ENCODE data around the gene VTI1A. TPM values are rescaled to one million over a fixed set of nuclear protein-coding genes. Genes with fewer than 3 reads are reported as not detected.

The VTI1A gene
- total and polyA plus RNA-seq, 2 of the 13 experiments (the other 11 are each of a cell fraction or from before 2014, with no cell fraction given): 11.7 to 32.7 TPM

GRCh38 chr10:112695539-112695938 lies 248.5 kb downstream of the VTI1A start (continued):
- TF ChIP-seq, protein P1, sequence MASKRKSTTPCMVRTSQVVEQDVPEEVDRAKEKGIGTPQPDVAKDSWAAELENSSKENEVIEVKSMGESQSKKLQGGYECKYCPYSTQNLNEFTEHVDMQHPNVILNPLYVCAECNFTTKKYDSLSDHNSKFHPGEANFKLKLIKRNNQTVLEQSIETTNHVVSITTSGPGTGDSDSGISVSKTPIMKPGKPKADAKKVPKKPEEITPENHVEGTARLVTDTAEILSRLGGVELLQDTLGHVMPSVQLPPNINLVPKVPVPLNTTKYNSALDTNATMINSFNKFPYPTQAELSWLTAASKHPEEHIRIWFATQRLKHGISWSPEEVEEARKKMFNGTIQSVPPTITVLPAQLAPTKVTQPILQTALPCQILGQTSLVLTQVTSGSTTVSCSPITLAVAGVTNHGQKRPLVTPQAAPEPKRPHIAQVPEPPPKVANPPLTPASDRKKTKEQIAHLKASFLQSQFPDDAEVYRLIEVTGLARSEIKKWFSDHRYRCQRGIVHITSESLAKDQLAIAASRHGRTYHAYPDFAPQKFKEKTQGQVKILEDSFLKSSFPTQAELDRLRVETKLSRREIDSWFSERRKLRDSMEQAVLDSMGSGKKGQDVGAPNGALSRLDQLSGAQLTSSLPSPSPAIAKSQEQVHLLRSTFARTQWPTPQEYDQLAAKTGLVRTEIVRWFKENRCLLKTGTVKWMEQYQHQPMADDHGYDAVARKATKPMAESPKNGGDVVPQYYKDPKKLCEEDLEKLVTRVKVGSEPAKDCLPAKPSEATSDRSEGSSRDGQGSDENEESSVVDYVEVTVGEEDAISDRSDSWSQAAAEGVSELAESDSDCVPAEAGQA (IDR thresholded peaks at IDR 0.05; ENCODE audit: low read depth): peak; percentile 62; the same call in 1 of the 2 replicates
- TF ChIP-seq, protein P1 (CRISPR knock-in tag; IDR thresholded peaks at IDR 0.05; ENCODE audit: borderline replicate concordance): no peak
- no peak for TF ChIP-seq THAP9 (CRISPR knock-in tag; IDR thresholded peaks at IDR 0.05; ENCODE audit: borderline replicate concordance)
- TF ChIP-seq GATAD2A (CRISPR knock-in tag; IDR thresholded peaks at IDR 0.05): peak; percentile 91
- peak; percentile 38; the same call in 1 of the 2 replicates for TF ChIP-seq NR2F6 (IDR thresholded peaks at IDR 0.05)
- TF ChIP-seq NR2F6 (CRISPR knock-in tag; IDR thresholded peaks at IDR 0.05): peak; percentile 61; the same call in 1 of the 2 replicates
- no peak for TF ChIP-seq PREB (CRISPR knock-in tag; IDR thresholded peaks at IDR 0.05)
- no peak for TF ChIP-seq JUND (CRISPR knock-in tag; IDR thresholded peaks at IDR 0.05)
- no peak for TF ChIP-seq MAF1 (CRISPR knock-in tag; IDR thresholded peaks at IDR 0.05; ENCODE audit: borderline replicate concordance)
- TF ChIP-seq DMAP1 (CRISPR knock-in tag; IDR thresholded peaks at IDR 0.05): peak; percentile 69
- TF ChIP-seq TARDBP (CRISPR knock-in tag; IDR thresholded peaks at IDR 0.05): peak; percentile 92
- TF ChIP-seq ZNF282 (IDR thresholded peaks at IDR 0.05; ENCODE audit: partially characterized antibody): no peak
- TF ChIP-seq SIX4 (CRISPR knock-in tag; IDR thresholded peaks at IDR 0.05): 0 out of 2 replicates have a peak, but pooled peaks have one; percentile 31
- no peak for TF ChIP-seq ZC3H4 (CRISPR knock-in tag; IDR thresholded peaks at IDR 0.05; ENCODE audit: borderline replicate concordance)
- TF ChIP-seq, protein P2, sequence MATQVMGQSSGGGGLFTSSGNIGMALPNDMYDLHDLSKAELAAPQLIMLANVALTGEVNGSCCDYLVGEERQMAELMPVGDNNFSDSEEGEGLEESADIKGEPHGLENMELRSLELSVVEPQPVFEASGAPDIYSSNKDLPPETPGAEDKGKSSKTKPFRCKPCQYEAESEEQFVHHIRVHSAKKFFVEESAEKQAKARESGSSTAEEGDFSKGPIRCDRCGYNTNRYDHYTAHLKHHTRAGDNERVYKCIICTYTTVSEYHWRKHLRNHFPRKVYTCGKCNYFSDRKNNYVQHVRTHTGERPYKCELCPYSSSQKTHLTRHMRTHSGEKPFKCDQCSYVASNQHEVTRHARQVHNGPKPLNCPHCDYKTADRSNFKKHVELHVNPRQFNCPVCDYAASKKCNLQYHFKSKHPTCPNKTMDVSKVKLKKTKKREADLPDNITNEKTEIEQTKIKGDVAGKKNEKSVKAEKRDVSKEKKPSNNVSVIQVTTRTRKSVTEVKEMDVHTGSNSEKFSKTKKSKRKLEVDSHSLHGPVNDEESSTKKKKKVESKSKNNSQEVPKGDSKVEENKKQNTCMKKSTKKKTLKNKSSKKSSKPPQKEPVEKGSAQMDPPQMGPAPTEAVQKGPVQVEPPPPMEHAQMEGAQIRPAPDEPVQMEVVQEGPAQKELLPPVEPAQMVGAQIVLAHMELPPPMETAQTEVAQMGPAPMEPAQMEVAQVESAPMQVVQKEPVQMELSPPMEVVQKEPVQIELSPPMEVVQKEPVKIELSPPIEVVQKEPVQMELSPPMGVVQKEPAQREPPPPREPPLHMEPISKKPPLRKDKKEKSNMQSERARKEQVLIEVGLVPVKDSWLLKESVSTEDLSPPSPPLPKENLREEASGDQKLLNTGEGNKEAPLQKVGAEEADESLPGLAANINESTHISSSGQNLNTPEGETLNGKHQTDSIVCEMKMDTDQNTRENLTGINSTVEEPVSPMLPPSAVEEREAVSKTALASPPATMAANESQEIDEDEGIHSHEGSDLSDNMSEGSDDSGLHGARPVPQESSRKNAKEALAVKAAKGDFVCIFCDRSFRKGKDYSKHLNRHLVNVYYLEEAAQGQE (IDR thresholded peaks at IDR 0.05; ENCODE audit: borderline replicate concordance in 1 of 2, low read depth in 1 of 2, low read length in 2 of 2): peak in 1 of 2 experiments; percentile 60; a peak in 1 of 4 replicates
- TF ChIP-seq, protein P3, sequence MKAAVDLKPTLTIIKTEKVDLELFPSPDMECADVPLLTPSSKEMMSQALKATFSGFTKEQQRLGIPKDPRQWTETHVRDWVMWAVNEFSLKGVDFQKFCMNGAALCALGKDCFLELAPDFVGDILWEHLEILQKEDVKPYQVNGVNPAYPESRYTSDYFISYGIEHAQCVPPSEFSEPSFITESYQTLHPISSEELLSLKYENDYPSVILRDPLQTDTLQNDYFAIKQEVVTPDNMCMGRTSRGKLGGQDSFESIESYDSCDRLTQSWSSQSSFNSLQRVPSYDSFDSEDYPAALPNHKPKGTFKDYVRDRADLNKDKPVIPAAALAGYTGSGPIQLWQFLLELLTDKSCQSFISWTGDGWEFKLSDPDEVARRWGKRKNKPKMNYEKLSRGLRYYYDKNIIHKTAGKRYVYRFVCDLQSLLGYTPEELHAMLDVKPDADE (CRISPR knock-in tag; IDR thresholded peaks at IDR 0.05): no peak

Data from HepG2 (cell line).